ENCODE data around the gene PCNX2.

PCNX2 gene

GRCh38 chr1:232965912-232966217 is 329.7 kb downstream of the PCNX2 start:
- DNase-seq (ENCODE audit: low spot score): no peak
- no peak for FAIRE-seq

- FAIRE-seq (no peak), DNase-seq (ENCODE audit: low spot score) (no peak)
These were observed 330.2 kb downstream of the PCNX2 start for GRCh38 chr1:232965124-232965911.

DNA sequence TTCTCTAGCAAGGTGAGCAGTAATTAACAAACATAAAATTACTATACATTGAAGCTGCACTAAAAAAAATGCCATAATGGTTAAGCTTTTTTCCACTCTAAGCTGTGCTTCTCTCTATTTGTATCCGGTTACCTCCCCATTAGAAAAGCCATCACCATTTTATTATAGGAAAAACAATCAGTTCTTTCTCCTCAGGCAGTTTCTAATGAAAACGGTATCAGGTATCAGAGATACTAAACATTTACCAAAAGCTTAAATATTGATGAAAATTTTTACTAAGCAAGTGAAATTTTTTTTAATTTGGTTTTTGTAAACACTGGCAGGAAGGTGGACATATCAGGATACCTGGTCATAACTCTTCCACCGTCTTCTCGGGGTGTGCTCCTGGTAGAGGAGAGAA is 330.9 kb downstream of the PCNX2 start:
- FAIRE-seq: no peak
- DNase-seq (ENCODE audit: low spot score): no peak

GRCh38 chr1:232962761-232963745 is 332.5 kb downstream of the PCNX2 start:
- no peak for DNase-seq (ENCODE audit: low spot score)
- FAIRE-seq: no peak

DNA sequence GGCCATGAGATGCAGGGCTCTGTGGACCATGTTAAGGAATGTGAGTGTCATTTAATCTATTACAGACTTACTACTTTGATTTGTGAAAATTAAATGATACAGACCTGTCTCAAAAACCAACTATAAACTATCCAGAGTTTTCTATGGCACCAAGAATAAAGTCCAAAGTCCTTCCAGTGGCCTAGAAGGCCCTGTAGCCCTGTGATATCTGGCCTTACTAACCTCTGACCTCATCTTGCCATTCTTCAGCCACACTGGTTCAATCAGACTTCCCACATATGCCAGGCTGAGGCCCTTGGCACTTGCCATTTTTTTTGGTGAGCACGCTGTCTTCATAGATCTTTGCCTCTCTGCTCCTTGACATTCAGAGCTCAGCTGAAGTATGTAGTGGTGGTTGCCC is 337.5 kb downstream of the PCNX2 start:
- no peak for DNase-seq (ENCODE audit: low spot score)
- FAIRE-seq: no peak

DNA sequence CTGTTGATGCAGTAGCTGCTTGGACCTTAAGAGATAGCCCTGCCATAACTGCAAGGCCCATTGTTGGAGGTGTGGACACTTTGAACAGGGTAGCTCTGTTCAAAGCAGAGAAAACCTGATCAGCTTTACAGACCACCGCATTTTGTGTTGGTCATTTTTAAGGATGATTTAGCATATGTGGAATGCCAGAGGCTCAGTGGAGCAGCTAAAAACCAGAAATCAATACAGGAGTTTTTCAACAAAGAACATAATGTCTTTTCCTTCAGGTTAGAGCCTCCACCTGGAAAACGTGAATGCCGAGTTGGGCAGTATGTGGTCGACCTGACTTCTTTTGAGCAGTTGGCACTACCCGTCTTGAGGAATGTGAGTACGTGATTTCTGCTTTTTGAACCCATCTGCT is 339.4 kb downstream of the PCNX2 start:
- no peak for DNase-seq (ENCODE audit: low spot score)
- no peak for FAIRE-seq

DNA sequence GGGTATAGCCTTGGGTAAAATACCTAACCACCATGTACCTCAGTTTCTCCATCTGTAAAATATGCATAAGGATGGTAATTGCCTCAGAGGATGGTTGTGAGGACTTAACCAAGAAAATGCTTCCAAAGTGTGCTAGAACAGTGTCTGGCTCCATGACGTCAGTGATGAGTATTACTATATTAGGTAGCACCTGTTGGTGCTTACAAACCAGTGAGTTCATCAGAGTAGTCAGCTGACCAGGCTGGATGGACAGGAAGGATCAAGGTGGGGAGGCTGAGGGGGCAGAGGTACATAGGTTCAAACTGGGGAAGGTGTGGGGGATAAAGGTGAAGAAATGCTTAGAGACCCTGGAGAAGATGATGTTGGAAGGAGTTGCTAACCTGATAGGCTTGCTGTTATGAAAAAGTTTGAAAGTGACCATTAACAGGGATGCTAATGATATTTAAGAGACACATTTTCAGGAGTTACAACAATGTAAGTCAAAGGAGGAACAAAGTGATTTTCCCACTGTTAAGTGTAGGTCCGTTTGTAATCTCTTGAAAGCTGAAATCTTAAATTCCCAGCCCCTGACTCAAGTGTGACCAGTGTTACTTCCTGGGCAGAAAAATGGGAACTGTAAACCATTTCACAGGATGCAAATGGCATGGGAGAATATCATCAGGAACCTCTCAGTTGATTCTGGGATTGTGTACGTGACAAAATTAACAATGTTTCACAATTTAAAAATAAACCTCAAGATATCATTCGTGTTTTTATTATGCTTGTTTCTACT is 340.7 kb downstream of the PCNX2 start:
- DNase-seq (ENCODE audit: low spot score) (no peak), FAIRE-seq (no peak)

DNA sequence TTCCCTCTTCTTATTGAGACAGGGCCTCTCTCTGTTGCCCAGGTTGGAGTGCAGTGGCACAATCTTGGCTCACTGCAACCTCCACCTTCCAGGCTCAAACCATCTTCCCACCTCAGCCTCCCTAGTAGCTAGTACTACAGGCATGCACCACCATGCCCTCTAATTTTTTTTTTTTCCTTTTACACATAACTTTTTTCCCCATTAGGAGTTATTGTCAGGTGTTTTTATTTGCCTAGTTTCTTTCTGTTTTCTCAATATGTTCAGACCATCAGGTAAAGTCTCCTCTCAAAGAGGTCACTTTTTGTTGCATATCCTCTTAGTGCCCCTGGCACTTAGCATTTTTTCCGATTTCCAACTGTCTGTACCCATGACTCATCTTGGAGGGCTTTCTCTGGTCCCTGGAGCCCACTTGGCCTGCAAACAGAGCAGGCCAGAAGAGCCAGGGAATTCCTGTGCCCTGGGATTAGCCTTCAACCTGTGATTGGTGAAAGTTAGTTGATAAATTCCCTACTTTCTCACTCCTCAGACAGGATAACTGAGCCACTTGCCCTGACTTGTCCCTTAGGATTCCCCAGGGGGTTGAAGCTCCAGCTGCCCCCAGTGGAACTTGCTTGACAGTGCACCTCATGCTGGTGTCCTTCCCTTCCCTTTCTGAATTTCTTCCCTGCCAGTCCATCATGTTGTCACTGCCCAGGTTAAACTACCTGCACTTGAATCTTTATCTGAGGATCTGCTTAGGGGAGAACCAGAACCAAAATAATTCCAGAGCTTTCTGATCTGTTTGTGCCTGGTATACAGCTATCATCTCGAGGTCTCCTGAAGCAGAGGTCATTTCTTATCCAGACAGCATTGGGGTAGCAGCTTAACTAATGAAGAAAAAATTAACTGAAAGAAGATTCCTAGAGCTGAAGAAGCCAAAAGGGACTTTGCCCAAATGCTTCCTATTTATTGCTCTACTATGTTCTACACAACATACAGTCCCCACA is 342.7 kb downstream of the PCNX2 start:
- peak; percentile 20 for FAIRE-seq
- peak; percentile 79 for DNase-seq (ENCODE audit: low spot score)

- DNase-seq (ENCODE audit: low spot score): no peak
- FAIRE-seq: no peak
These were observed 343.9 kb downstream of the PCNX2 start for GRCh38 chr1:232951605-232952004.

DNA sequence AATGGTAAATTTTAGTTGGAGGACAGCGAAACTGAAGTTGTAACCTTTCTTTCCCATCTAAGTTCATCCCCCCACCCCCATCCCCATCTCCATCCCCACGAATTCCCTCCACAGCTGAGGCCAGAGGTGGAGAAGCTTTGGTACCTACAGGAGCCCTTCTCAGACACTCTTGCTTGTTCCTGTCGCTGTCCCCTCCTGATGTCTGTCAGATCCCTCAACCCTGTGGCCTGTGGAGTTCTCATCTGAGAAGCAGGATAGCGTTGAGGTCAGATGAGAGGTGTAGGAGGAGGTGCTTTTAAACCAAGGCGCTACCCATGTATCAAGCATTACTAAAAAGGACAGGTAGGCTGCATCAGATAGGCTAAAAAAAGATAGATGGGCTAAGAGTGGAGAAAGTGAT is 344.3 kb downstream of the PCNX2 start:
- FAIRE-seq (no peak), DNase-seq (ENCODE audit: low spot score) (peak; percentile 56)

DNA sequence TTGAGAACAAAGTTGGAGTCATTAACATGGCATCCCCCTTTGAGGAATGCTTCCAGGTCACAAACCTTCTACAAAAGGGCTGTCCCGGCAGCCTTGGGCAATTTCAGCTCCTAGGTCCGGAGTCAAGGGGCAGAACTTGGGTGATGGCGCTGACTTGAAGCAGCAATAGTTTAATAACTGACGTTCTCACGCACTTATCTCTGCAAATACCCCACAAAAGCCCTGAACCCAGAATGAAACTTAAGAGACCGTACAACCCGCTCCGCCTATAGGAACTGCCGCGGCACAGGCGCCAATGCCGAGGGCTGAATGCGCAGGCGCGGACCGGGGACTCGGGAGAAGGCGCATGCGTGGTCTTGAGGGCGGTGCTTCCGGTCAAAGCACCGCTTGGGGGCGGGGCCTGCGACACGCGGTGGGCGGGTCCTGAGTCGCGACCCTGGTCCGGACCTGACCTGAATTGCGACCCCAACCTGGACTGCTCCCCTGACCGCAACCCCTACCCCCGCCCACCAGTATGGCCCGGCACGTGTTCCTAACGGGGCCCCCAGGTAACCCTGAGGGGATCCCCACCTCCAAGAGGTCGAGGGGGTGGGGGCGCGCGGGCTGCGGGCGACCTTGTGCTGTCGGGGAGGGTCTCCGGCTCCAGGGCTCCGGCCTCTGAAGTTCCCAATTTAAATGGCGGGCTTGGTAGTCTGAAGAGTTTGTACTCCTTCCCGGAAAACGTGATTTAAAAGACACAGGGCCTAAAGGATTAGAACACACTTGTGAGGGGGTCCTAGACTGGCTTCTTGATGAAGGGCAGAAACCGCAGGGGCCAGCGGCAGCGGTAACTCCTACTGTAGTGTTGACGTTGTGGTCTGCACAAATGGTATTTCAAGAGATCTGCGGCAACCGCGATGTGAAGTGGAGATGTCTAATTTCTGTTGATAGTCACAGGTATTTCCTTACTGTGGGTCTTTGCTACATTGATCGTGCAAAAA is 345.0 kb downstream of the PCNX2 start, which contains the start of gene NTPCR:
NTPCR (plus strand) TSS at position 415 of the 980 bp plus-strand sequence; CDS start at position 515, 100 bp downstream.
- peak; percentile 91 for FAIRE-seq
- DNase-seq (ENCODE audit: low spot score): peak; percentile 97

GRCh38 chr1:232949636-232950196 is 345.8 kb downstream of the PCNX2 start:
- DNase-seq (ENCODE audit: low spot score): no peak
- no peak for FAIRE-seq

GRCh38 chr1:232944347-232944746 is 351.2 kb downstream of the PCNX2 start:
- FAIRE-seq (no peak), DNase-seq (ENCODE audit: low spot score) (no peak)

- FAIRE-seq (no peak), DNase-seq (ENCODE audit: low spot score) (no peak)
These were observed 351.8 kb downstream of the PCNX2 start for GRCh38 chr1:232943679-232944252.

DNA sequence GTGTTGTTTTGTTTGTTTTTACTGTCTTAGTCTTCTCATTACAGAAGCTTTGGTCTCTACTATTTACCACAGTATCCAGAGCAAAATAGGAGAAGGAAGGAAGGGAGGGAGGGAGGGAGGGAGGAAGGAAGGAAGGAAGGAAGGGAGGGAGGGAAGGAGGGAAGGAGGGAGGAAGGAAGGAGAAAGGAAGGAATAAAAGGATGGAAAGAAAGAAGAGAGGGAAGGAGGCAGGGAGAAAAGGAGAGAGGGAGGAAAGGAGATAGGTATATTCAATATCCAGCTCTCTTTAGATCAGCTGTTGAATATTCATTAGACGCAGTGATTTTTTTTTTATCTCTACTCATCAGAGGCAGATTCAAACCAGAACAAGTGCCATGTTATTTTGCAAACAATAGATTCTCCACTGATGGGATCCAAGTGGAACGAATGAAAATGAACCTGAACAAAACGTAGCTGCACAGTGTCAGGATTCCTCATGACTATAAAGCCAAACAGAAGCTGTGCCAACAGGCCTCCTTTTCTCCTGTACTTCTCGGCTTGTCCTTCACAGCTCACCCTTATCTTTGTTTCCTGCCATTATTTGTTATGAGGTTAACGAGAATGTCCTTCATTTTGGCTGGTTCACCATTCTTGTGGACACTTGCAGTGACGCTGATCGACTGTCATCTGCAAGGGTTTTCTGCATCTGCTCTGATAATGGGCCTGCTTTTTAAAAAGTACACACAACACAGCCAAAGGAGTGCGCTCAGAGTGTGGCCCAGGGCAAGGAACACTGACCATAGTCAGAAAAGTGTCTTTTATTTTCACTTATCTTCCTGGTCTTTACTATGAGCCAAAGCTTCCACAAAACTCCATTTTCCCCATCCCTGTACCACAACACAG is 352.9 kb downstream of the PCNX2 start:
- no peak for DNase-seq (ENCODE audit: low spot score)
- FAIRE-seq: no peak

- FAIRE-seq: no peak
These were observed 355.3 kb downstream of the PCNX2 start for GRCh38 chr1:232940262-232940661.

DNA sequence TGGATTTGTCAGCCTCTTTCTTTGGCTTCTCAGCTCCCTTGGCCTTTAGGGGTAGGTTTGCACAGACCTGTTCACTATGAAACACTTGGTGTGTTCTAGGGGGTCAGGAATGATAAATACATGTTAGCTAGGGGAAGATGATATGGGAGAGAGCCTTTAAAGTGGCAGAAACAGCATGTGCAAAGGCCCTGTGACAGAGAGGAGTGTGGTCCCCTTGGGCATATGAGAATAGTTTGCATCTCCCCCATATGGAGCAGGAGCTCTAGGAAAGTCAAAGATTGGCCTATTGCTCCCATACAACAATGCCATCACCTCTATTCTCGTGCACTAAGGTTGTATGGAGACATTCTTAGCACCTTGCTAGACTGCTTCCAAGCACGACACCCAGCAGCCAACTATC is 355.8 kb downstream of the PCNX2 start:
- DNase-seq (ENCODE audit: low spot score) (no peak), FAIRE-seq (no peak)

More at GRCh38 chr1:232940262-232940661, 355.3 kb downstream of the PCNX2 start:
- no peak for DNase-seq (ENCODE audit: low spot score)
